CD4-positive, alpha-beta T cell (primary cell): ENCODE data around the gene COL28A1. TPM values are rescaled to one million over a fixed set of nuclear protein-coding genes. Genes with fewer than 3 reads are reported as not detected.

ENCODE experiments used
- ATAC-seq: fragments of 200-7000 bp; cut with Tn5 transposase; one replicate; pipeline ENCODE4 v1.10.0; 2022; ENCODE audit warnings: mild to moderate bottlenecking; ENCODE audit not compliant: poor library complexity
- CTCF ChIA-PET: fragments of 350-600 bp; sonication (Branson Sonifier 250); formaldehyde crosslinking; loops from one replicate; lab custom pipeline; 2021; ENCODE audit warnings: antibody characterized with exemption, inconsistent platforms; lab: Charles Lee
- POLR2A ChIA-PET: fragments of 350-600 bp; sonication (Branson Sonifier 250); formaldehyde crosslinking; loops from one replicate; lab custom pipeline; 2021; ENCODE audit warnings: antibody characterized with exemption, inconsistent platforms; lab: Charles Lee
- DNase-seq, 14 experiments: peaks; one replicate each; pipeline ENCODE4 v3.0.0-alpha.2; 2013 to 2020; ENCODE audit warnings: mixed read lengths in 2 of 14
- H3K27ac ChIP-seq, 2 donors: one replicate each; pipeline versions ENCODE4 v1.5.1 to v1.7.0; 2013; ENCODE audit warnings: low read length in 2 of 2, low read depth in 1 of 2, mild to moderate bottlenecking in 1 of 2
- H3K27me3 ChIP-seq, 2 experiments: 1 replicate in 1 of 2; 2 replicates in 1 of 2; pipeline versions ENCODE4 v1.6.1 to v1.7.0; 2013; ENCODE audit warnings: low read length in 2 of 2, control low read depth in 1 of 2, mild to moderate bottlenecking in 1 of 2, moderate library complexity in 1 of 2; ENCODE audit not compliant: insufficient read depth in 2 of 2, control insufficient read depth in 1 of 2
- H3K36me3 ChIP-seq: one replicate; pipeline ENCODE4 v1.6.1; 2013; ENCODE audit warnings: low read length, control low read depth; ENCODE audit not compliant: insufficient read depth
- H3K4me1 ChIP-seq: one replicate; pipeline ENCODE4 v1.6.1; 2013; ENCODE audit warnings: low read length, control low read depth; ENCODE audit not compliant: insufficient read depth
- H3K4me3 ChIP-seq: one replicate; pipeline ENCODE4 v1.5.1; 2013; ENCODE audit warnings: mild to moderate bottlenecking, low read length, moderate library complexity
- H3K9me3 ChIP-seq, 2 experiments: 1 replicate in 1 of 2; 2 replicates in 1 of 2; pipeline versions ENCODE4 v1.6.1 to v1.7.0; 2013; ENCODE audit warnings: low read length in 2 of 2, mild to moderate bottlenecking in 2 of 2, control low read depth in 1 of 2, moderate library complexity in 1 of 2; ENCODE audit not compliant: control insufficient read depth in 1 of 2, insufficient read depth in 1 of 2
- H3K27ac Mint-ChIP-seq: one replicate; pipeline ENCODE4 v1.8.0; 2020; ENCODE audit warnings: mixed read lengths
- H3K27me3 Mint-ChIP-seq: one replicate; pipeline ENCODE4 v1.8.0; 2021; ENCODE audit warnings: mixed read lengths
- H3K36me3 Mint-ChIP-seq: one replicate; pipeline ENCODE4 v1.8.0; 2021; ENCODE audit warnings: low read depth, mixed read lengths
- H3K4me1 Mint-ChIP-seq: one replicate; pipeline ENCODE4 v1.8.0; 2021; ENCODE audit warnings: low read depth, mixed read lengths
- H3K4me3 Mint-ChIP-seq: one replicate; pipeline ENCODE4 v1.8.0; 2020; ENCODE audit warnings: mild to moderate bottlenecking, mixed read lengths
- H3K9me3 Mint-ChIP-seq: one replicate; pipeline ENCODE4 v1.8.0; 2020; ENCODE audit warnings: mixed read lengths
- intact Hi-C, 2 experiments: fragments of 100-400 bp; cut with DNase I in 1 of 2; cut with micrococcal nuclease in 1 of 2; formaldehyde crosslinking; loops; one replicate each; pipeline versions ENCODE4 v1.15.1 to v1.9.0; 2023 to 2025; cut with DNase I, micrococcal nuclease
- total RNA-seq, 174 experiments: library from RNA in 2 of 174; stranded (reverse) in 2 of 174; gene quantifications; one replicate each; pipeline ENCODE4 v1.2.3 and lab custom pipeline; 2021 to 2026
- TF ChIP-seq, protein P1 (sequence below): fragments of 200-600 bp; IDR thresholded peaks from one replicate; pipeline ENCODE4 v1.8.0; 2022; ENCODE audit warnings: antibody characterized with exemption, mild to moderate bottlenecking

Gene COL28A1
- total RNA-seq, 2 experiments from 2014 or later = 0.22 TPM; not detected in 1

DNA sequence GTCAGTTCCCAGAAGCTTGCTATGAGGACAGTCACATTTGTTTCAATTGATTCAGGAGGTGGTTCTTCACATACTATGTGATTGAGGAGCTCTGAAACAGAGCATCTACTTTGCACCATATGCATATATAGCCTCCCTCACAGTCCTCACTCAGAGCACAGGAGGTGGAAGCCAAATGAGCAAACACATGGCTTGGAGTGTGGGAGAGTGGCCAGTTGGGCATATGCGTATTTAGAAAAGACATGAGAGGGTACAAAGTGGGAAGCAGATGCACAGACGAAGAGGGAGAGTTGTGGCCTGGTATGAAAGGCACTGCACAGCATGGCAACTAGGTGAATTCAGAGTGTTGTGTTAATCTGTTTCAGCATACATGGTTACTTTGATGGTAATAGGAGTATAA lies 165.6 kb downstream of the COL28A1 start:
- intact Hi-C loops = no loop called here

DNA sequence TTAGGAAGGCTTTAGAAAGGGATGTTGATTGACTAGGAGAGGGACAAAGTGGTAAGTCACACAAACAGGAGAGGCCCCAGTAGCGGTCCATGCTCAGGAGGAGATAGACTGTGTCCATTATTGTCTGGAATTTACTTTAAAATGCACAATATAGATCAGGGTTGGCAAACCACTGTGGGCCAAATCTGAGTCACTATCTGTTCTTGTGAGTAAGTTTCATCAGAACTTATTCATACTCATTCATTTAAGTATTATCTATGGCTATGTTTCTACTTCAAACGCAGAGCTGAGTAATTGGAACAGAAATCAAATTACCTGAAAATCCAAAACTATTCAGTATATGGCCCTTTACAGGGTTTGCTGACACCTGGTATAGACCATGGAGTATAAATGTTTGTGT lies 166.5 kb downstream of the COL28A1 start:
- POLR2A ChIA-PET = no interaction called here
- H3K27me3 Mint-ChIP-seq = no peaks in the 10 kb centered on the region
- H3K27ac Mint-ChIP-seq = no peak overlapping the region
- Histone ChIP-seq H3K4me1 (no peaks in the 10 kb centered on the region), H3K36me3 (no peaks in the 10 kb centered on the region), H3K4me3 (no peak overlapping the region), H3K27me3 (no peaks in the 10 kb centered on the region), H3K9me3 (no peaks in the 10 kb centered on the region), H3K27ac (no peak overlapping the region)
- CTCF ChIA-PET = no interaction called here
- H3K4me1 Mint-ChIP-seq = no peaks in the 10 kb centered on the region
- TF ChIP-seq, protein P1, sequence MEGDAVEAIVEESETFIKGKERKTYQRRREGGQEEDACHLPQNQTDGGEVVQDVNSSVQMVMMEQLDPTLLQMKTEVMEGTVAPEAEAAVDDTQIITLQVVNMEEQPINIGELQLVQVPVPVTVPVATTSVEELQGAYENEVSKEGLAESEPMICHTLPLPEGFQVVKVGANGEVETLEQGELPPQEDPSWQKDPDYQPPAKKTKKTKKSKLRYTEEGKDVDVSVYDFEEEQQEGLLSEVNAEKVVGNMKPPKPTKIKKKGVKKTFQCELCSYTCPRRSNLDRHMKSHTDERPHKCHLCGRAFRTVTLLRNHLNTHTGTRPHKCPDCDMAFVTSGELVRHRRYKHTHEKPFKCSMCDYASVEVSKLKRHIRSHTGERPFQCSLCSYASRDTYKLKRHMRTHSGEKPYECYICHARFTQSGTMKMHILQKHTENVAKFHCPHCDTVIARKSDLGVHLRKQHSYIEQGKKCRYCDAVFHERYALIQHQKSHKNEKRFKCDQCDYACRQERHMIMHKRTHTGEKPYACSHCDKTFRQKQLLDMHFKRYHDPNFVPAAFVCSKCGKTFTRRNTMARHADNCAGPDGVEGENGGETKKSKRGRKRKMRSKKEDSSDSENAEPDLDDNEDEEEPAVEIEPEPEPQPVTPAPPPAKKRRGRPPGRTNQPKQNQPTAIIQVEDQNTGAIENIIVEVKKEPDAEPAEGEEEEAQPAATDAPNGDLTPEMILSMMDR = no peak
- H3K4me3 Mint-ChIP-seq = no peak overlapping the region
- no peaks in the 10 kb centered on the region for H3K9me3 Mint-ChIP-seq
- H3K36me3 Mint-ChIP-seq = no peaks in the 10 kb centered on the region
- intact Hi-C loops = no loop called here
- no peak for ATAC-seq
- DNase-seq = no peak

More for the DNA sequence above, 165.6 kb downstream of the COL28A1 start:
- Mint-ChIP-seq H3K27me3 (no peaks in the 10 kb centered on the region), H3K4me1 (no peaks in the 10 kb centered on the region), H3K9me3 (no peaks in the 10 kb centered on the region), H3K4me3 (no peak overlapping the region), H3K36me3 (no peaks in the 10 kb centered on the region), H3K27ac (no peak overlapping the region)
- ChIA-PET POLR2A (no interaction called here), CTCF (no interaction called here)
- H3K27ac ChIP-seq = no peak overlapping the region
- ATAC-seq (no peak), DNase-seq (no peak)
- H3K9me3 ChIP-seq = no peaks in the 10 kb centered on the region
- no peak overlapping the region for H3K4me3 ChIP-seq
- no peaks in the 10 kb centered on the region for H3K4me1 ChIP-seq
- no peaks in the 10 kb centered on the region for H3K27me3 ChIP-seq
- no peaks in the 10 kb centered on the region for H3K36me3 ChIP-seq
- TF ChIP-seq, protein P1 = no peak

DNA sequence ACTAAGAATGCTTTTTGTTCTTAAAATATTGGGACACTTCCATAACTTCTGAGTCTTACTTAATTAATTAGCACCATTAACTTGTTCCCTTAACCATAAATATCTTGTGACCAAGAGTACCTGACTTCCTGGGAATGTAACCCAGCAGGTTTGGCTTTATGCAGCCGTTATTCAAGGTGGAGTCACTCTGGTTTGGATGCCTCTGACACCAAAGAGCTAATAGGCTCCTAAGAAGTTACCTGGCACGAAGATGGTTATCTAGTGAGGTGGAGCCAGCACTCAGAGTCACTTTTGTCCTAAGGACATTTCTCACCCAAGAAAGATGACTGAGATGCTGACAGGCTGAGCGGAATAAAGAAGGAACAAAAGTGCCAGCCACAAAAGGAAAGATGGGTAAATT lies 181.0 kb downstream of the COL28A1 start:
- H3K36me3 ChIP-seq = no peaks in the 10 kb centered on the region
- Mint-ChIP-seq H3K27me3 (no peaks in the 10 kb centered on the region), H3K9me3 (no peaks in the 10 kb centered on the region), H3K27ac (no peak overlapping the region), H3K4me1 (no peaks in the 10 kb centered on the region), H3K36me3 (no peaks in the 10 kb centered on the region), H3K4me3 (no peak overlapping the region)
- ChIA-PET POLR2A (no interaction called here), CTCF (no interaction called here)
- H3K9me3 ChIP-seq = no peaks in the 10 kb centered on the region
- TF ChIP-seq, protein P1 = no peak
- no peaks in the 10 kb centered on the region for H3K4me1 ChIP-seq
- intact Hi-C loops = no loop called here
- no peak for DNase-seq
- H3K27me3 ChIP-seq = peaks cover 0 to 3% of the 10 kb centered on the region in 2 experiments
- ATAC-seq = no peak
- no peak overlapping the region for H3K4me3 ChIP-seq
- H3K27ac ChIP-seq = no peak overlapping the region
